Activated CD8-positive, alpha-beta memory T cell treated with anti-CD3 and anti-CD28 coated beads for 1 hour (primary cell): Measurements from ENCODE around the gene PHC1.
"Not testable (repeated sequence)": the region's sequence is repeated elsewhere in the genome, so short reads cannot be mapped to it uniquely, and the experiment has no call there.

Source experiments
- DNase-seq, 2 donors: peaks; one replicate each; pipeline ENCODE4 v3.0.0-alpha.2; 2020; ENCODE audit warnings: low read depth in 1 of 2; ENCODE audit errors: extremely low read depth in 1 of 2

PHC1 gene

GRCh38 chr12:8909752-8910151, 4.6 kb upstream of the PHC1 start:
- no peak for DNase-seq

- DNase-seq, result no peak
These were observed 2.6 kb upstream of the PHC1 start for GRCh38 chr12:8911606-8912268.

- no peak for DNase-seq
These were observed 1.4 kb upstream of the PHC1 start for GRCh38 chr12:8912914-8913313.

- DNase-seq, result no peak
These were observed 642 bp upstream of the PHC1 start for GRCh38 chr12:8913702-8914032.

- peak; percentile 14 to 37 for DNase-seq
These were observed 612 bp downstream of the PHC1 start for GRCh38 chr12:8914716-8915526.

- DNase-seq, result no peak
These were observed 1.8 kb downstream of the PHC1 start for GRCh38 chr12:8916154-8916553.

- DNase-seq, result no peak
These were observed 2.7 kb downstream of the PHC1 start for GRCh38 chr12:8917031-8917430.

GRCh38 chr12:8917751-8918150, 3.4 kb downstream of the PHC1 start:
- DNase-seq, result no peak

GRCh38 chr12:8919643-8920042, 5.3 kb downstream of the PHC1 start:
- DNase-seq, result not testable (repeated sequence)

GRCh38 chr12:8922544-8922943, 8.2 kb downstream of the PHC1 start:
- DNase-seq, result no peak

- DNase-seq, result not testable (repeated sequence)
These were observed 16.5 kb downstream of the PHC1 start for GRCh38 chr12:8930655-8931323.

GRCh38 chr12:8932464-8932863, 18.2 kb downstream of the PHC1 start:
- DNase-seq, result not testable (repeated sequence)

- DNase-seq, result not testable (repeated sequence)
These were observed 19.8 kb downstream of the PHC1 start for GRCh38 chr12:8934080-8934479.

- no peak for DNase-seq
These were observed 22.4 kb downstream of the PHC1 start for GRCh38 chr12:8936735-8937134.

- DNase-seq, result not testable (repeated sequence)
These were observed 23.6 kb downstream of the PHC1 start for GRCh38 chr12:8937842-8938442.

- DNase-seq, result no peak
These were observed 27.6 kb downstream of the PHC1 start for GRCh38 chr12:8941691-8942478.

- DNase-seq, result no peak
These were observed 29.4 kb downstream of the PHC1 start for GRCh38 chr12:8943565-8944186.

- no peak for DNase-seq
These were observed 32.4 kb downstream of the PHC1 start for GRCh38 chr12:8946733-8947132.

- DNase-seq, result no peak
These were observed 33.4 kb downstream of the PHC1 start for GRCh38 chr12:8947737-8948136.

GRCh38 chr12:8948701-8949341, 34.5 kb downstream of the PHC1 start:
- no peak for DNase-seq
